22Rv1 (cell line): ENCODE measurements around the gene ATP8B3.

Experiments used
- CTCF ChIP-seq: fragments of 450-650 bp; IDR thresholded peaks from 2 replicates; pipeline ENCODE4 v1.5.1; 2017; ENCODE audit warnings: mild to moderate bottlenecking
- ZFX ChIP-seq: fragments of 450-650 bp; IDR thresholded peaks from 2 replicates; pipeline ENCODE4 v1.6.1; 2017; ENCODE audit warnings: antibody characterized with exemption, borderline replicate concordance

DNA sequence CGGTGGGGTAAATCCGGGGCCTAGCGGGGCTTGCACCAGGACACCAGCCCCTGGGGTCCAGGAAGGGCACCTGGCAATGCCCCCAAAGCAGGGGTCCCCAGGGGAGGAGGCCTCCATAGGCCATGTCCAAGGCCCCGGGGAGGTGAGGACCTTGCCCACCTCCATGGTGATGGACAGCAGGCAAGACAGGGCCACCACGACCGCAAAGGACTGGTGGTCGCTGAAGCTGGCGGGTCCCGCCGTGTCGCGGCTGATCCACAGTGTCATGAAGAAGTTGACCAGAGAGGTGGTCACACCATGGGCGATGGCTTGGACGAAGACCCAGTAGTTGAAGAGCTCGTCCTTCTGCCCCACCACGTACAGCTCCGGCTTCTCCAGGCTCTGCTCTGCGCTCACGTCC lies 26.8 kb downstream of the ATP8B3 start:
- TF ChIP-seq CTCF (no peak), ZFX (no peak)
